Measurements from ENCODE around the gene DOK5.

DNA sequence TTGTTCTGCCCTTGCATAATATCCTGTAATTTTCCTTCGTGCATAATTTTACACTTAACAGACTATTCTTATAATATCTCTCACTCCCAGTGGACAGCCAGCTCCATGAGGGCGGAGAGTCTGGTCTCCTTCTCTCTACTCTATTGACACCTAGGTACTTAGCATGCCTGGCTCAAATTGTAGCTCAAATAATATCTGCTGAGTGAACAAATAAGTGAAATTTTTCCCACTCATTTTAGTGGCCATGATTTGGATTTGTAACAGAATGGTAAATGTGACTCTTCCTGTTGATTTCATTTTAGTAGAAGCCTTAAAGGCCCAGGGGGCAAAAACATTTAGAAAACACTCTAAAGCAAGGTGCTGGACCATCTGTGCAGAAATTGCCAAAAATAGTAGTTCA lies 7.8 kb upstream of the DOK5 start:
- TF ChIP-seq, protein P1, sequence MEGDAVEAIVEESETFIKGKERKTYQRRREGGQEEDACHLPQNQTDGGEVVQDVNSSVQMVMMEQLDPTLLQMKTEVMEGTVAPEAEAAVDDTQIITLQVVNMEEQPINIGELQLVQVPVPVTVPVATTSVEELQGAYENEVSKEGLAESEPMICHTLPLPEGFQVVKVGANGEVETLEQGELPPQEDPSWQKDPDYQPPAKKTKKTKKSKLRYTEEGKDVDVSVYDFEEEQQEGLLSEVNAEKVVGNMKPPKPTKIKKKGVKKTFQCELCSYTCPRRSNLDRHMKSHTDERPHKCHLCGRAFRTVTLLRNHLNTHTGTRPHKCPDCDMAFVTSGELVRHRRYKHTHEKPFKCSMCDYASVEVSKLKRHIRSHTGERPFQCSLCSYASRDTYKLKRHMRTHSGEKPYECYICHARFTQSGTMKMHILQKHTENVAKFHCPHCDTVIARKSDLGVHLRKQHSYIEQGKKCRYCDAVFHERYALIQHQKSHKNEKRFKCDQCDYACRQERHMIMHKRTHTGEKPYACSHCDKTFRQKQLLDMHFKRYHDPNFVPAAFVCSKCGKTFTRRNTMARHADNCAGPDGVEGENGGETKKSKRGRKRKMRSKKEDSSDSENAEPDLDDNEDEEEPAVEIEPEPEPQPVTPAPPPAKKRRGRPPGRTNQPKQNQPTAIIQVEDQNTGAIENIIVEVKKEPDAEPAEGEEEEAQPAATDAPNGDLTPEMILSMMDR (IDR thresholded peaks at IDR 0.05; ENCODE audit: low read length), result no peak
- TF ChIP-seq EZH2phosphoT487 (IDR thresholded peaks at IDR 0.05; ENCODE audit: low read length) (no peak), EZH2 (optimal IDR thresholded peaks at IDR 0.05; ENCODE audit: low read depth, low read length) (no peak)
